Bronchial epithelial cell (primary cell): ENCODE results near the gene WDR82. TPM values are rescaled to one million over a fixed set of nuclear protein-coding genes. Genes with fewer than 3 reads are reported as not detected.

Experiments used
- DNase-seq: peaks from one replicate; pipeline ENCODE4 v3.0.0-alpha.2; 2010; ENCODE audit warnings: low read depth
- FAIRE-seq: peaks from 2 replicates; lab custom pipeline; 2011; peaks lifted over from hg19 to GRCh38; lab: Jason Lieb, UNC
- H3K27me3 ChIP-seq: 2 replicates; pipeline ENCODE4 v1.5.1; 2011; ENCODE audit warnings: low read length; ENCODE audit not compliant: control insufficient read depth, insufficient read depth
- H3K36me3 ChIP-seq: 2 replicates; pipeline ENCODE4 v1.5.1; 2011; ENCODE audit warnings: low read length; ENCODE audit not compliant: control insufficient read depth, insufficient read depth
- H3K4me3 ChIP-seq: 2 replicates; pipeline ENCODE4 v1.5.1; 2011; ENCODE audit warnings: mild to moderate bottlenecking, low read depth, low read length, control low read depth
- CTCF ChIP-seq: IDR thresholded peaks from 2 replicates; pipeline ENCODE4 v1.5.1; 2011; ENCODE audit warnings: mild to moderate bottlenecking, moderate library complexity, low read length, control low read depth, inconsistent platforms; ENCODE audit not compliant: insufficient read depth, severe bottlenecking
- total RNA-seq: library from RNA; depleted of rRNA; stranded (reverse); fragments of >200 nt; gene quantifications from 2 replicates; pipeline ENCODE4 v1.2.1, GENCODE V29; 2014

The WDR82 gene
- total RNA-seq, 1 donor from 2014 or later, result 61.3 TPM

GRCh38 chr3:52213005-52213404 is 65.4 kb downstream of the WDR82 start:
- Histone ChIP-seq H3K4me3 (no peak overlapping the region), H3K27me3 (no peaks in the 10 kb centered on the region), H3K36me3 (peaks cover 29% of the 10 kb centered on the region)
- no peak for TF ChIP-seq CTCF
- DNase-seq, result no peak
- FAIRE-seq, result no peak

DNA sequence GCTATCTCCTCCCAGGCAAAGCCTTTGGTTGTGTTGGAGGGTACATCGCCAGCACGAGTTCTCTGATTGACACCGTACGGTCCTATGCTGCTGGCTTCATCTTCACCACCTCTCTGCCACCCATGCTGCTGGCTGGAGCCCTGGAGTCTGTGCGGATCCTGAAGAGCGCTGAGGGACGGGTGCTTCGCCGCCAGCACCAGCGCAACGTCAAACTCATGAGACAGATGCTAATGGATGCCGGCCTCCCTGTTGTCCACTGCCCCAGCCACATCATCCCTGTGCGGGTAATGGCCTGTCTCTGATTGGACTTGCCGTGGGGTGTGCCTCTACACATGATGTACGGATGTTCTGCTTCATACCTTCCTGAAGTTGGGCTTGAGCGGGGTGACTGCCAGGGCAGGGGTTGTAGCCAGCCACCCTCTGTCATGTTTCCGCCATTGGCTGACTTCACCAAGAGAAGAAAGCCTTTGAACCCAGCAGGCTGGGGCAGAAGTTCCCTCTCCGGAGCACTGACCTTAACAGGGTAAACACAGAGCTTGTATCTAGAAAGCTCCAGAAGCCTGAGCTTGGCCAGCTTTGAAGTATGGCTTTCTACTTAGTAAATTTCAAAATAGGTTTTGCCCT is 67.1 kb downstream of the WDR82 start:
- no peak for FAIRE-seq

DNA sequence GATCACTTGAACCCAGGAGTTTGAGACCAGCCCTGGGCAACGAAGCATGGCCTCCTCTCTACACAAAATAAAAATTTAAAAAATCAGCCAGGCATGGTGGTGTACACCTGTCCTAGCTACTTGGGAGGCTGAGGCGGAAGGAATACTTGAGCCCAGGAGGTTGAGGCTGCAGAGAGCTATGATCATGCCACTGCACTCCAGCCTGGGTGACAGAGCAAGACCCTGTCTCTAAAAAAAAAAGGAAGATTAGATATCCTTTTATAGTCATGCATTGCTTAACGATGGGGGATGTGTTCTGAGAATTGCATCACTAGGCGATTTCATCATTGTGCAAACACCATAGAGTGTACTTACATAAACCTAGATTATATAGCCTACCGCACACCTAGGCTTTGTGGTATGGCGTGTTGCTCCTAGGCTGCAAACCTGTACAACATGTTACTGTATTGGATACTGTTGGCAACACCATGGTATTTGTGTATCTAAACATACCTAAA is 67.9 kb downstream of the WDR82 start:
- TF ChIP-seq CTCF, result no peak
- DNase-seq (peak; percentile 95), FAIRE-seq (no peak)
- H3K4me3 ChIP-seq, result no peak overlapping the region
- H3K27me3 ChIP-seq, result no peaks in the 10 kb centered on the region
- peaks cover 32% of the 10 kb centered on the region for H3K36me3 ChIP-seq

More for the DNA sequence above, 67.1 kb downstream of the WDR82 start:
- no peak overlapping the region for H3K4me3 ChIP-seq
- TF ChIP-seq CTCF, result no peak
- H3K36me3 ChIP-seq, result peaks cover 30% of the 10 kb centered on the region
- DNase-seq, result no peak
- H3K27me3 ChIP-seq, result no peaks in the 10 kb centered on the region

- no peak for DNase-seq
Measured at GRCh38 chr3:52210037-52210436, 68.4 kb downstream of the WDR82 start.

GRCh38 chr3:52208556-52208955 is 69.9 kb downstream of the WDR82 start:
- Histone ChIP-seq H3K27me3 (no peaks in the 10 kb centered on the region), H3K36me3 (peaks cover 25% of the 10 kb centered on the region), H3K4me3 (no peak overlapping the region)
- DNase-seq (no peak), FAIRE-seq (no peak)
- no peak for TF ChIP-seq CTCF

More at GRCh38 chr3:52210037-52210436, 68.4 kb downstream of the WDR82 start:
- H3K4me3 ChIP-seq, result no peak overlapping the region
- no peaks in the 10 kb centered on the region for H3K27me3 ChIP-seq
- TF ChIP-seq CTCF, result no peak
- H3K36me3 ChIP-seq, result peaks cover 31% of the 10 kb centered on the region
- peak; percentile 43 for FAIRE-seq
